Mesendoderm (in vitro differentiated cells): ENCODE data around the gene SDHD.

Source experiments
- DNase-seq: peaks from one replicate; pipeline ENCODE4 v3.0.0; 2013
- H2AK5ac ChIP-seq: 2 replicates; pipeline ENCODE4 v1.6.1; 2013; ENCODE audit warnings: low read length, inconsistent platforms
- H2BK120ac ChIP-seq: 2 replicates; pipeline ENCODE4 v1.6.1; 2013; ENCODE audit warnings: low read depth, mild to moderate bottlenecking, low read length, moderate library complexity, mixed read lengths
- H2BK15ac ChIP-seq: replicated peaks from 2 replicates; pipeline ENCODE4 v1.6.1; 2013; ENCODE audit warnings: low read depth, mild to moderate bottlenecking, moderate library complexity
- H2BK5ac ChIP-seq: 2 replicates; pipeline ENCODE4 v1.6.1; 2013; ENCODE audit warnings: low read length, inconsistent platforms
- H3K18ac ChIP-seq: 2 replicates; pipeline ENCODE4 v1.6.1; 2013; ENCODE audit warnings: mild to moderate bottlenecking, low read length, mixed read lengths
- H3K23ac ChIP-seq: one replicate; pipeline ENCODE4 v1.6.1; 2013; ENCODE audit warnings: low read length
- H3K27ac ChIP-seq: 2 replicates; pipeline ENCODE4 v1.5.1; 2013; ENCODE audit warnings: low read depth, mild to moderate bottlenecking, inconsistent platforms, low read length, moderate library complexity
- H3K27me3 ChIP-seq: 2 replicates; pipeline ENCODE4 v1.6.1; 2013; ENCODE audit warnings: low read length, control low read depth, mild to moderate bottlenecking, inconsistent platforms; ENCODE audit not compliant: insufficient read depth, poor library complexity
- H3K36me3 ChIP-seq: 2 replicates; pipeline ENCODE4 v1.6.1; 2013; ENCODE audit warnings: low read length, inconsistent platforms; ENCODE audit not compliant: control insufficient read depth, insufficient read depth
- H3K4ac ChIP-seq: one replicate; pipeline ENCODE4 v1.6.1; 2013; ENCODE audit warnings: low read depth, mild to moderate bottlenecking, low read length, moderate library complexity
- H3K4me1 ChIP-seq: 2 replicates; pipeline ENCODE4 v1.6.1; 2013; ENCODE audit warnings: low read depth, low read length, inconsistent platforms; ENCODE audit not compliant: control insufficient read depth
- H3K4me2 ChIP-seq: 2 replicates; pipeline ENCODE4 v1.6.1; 2013; ENCODE audit warnings: low read length
- H3K4me3 ChIP-seq: 2 replicates; pipeline ENCODE4 v1.5.1; 2013; ENCODE audit warnings: mild to moderate bottlenecking, low read length
- H3K56ac ChIP-seq: one replicate; pipeline ENCODE4 v1.6.1; 2013; ENCODE audit warnings: low read length
- H3K79me1 ChIP-seq: 2 replicates; pipeline ENCODE4 v1.6.1; 2013; ENCODE audit warnings: low read length, inconsistent platforms
- H3K79me2 ChIP-seq: 2 replicates; pipeline ENCODE4 v1.6.1; 2013; ENCODE audit warnings: mild to moderate bottlenecking, low read length; ENCODE audit not compliant: control insufficient read depth, insufficient read depth
- H3K9ac ChIP-seq: 2 replicates; pipeline ENCODE4 v1.6.1; 2013; ENCODE audit warnings: low read length, inconsistent platforms
- H4K5ac ChIP-seq: one replicate; pipeline ENCODE4 v1.6.1; 2013; ENCODE audit warnings: low read length
- H4K8ac ChIP-seq: one replicate; pipeline ENCODE4 v1.6.1; 2013; ENCODE audit warnings: low read depth, mild to moderate bottlenecking, control low read depth, low read length, moderate library complexity
- WGBS: extraction: QIAGEN DNeasy Blood & Tissue Kit; methylation state at CpG from one replicate; pipeline ENCODE4 v1.1.7; 2013; ENCODE audit warnings: low lambda C conversion rate, missing lambda C conversion rate; ENCODE audit not compliant: insufficient coverage; ENCODE audit errors: extremely low coverage; 5-methylcytosine and 5-hydroxymethylcytosine counted together

SDHD gene

GRCh38 chr11:112106070-112106469, 19.4 kb downstream of the SDHD start:
- no peak overlapping the region for H2BK15ac ChIP-seq
- H3K18ac ChIP-seq: no peak overlapping the region
- no peak overlapping the region for H3K9ac ChIP-seq
- no CpG with 5 or more reads among the region's 8 CpGs for WGBS
- no peak overlapping the region for H2BK120ac ChIP-seq
- no peaks in the 10 kb centered on the region for H3K79me2 ChIP-seq
- H4K5ac ChIP-seq: no peak overlapping the region
- no peak overlapping the region for H4K8ac ChIP-seq
- H3K4me2 ChIP-seq: no peak overlapping the region
- H3K27me3 ChIP-seq: no peaks in the 10 kb centered on the region
- no peak overlapping the region for H3K4ac ChIP-seq
- no peak overlapping the region for H3K56ac ChIP-seq
- no peaks in the 10 kb centered on the region for H3K36me3 ChIP-seq
- H3K4me3 ChIP-seq: no peak overlapping the region
- no peak overlapping the region for H2BK5ac ChIP-seq
- DNase-seq: no peak
- H3K4me1 ChIP-seq: no peaks in the 10 kb centered on the region
- H3K27ac ChIP-seq: no peak overlapping the region
- H3K79me1 ChIP-seq: no peaks in the 10 kb centered on the region
- no peak overlapping the region for H3K23ac ChIP-seq
- no peak overlapping the region for H2AK5ac ChIP-seq

GRCh38 chr11:112113539-112114457, 27.1 kb downstream of the SDHD start:
- H3K18ac ChIP-seq: no peak overlapping the region
- no peak overlapping the region for H3K23ac ChIP-seq
- no peaks in the 10 kb centered on the region for H3K4me1 ChIP-seq
- H3K4ac ChIP-seq: no peak overlapping the region
- H3K4me3 ChIP-seq: no peak overlapping the region
- no peak overlapping the region for H3K56ac ChIP-seq
- H3K79me2 ChIP-seq: no peaks in the 10 kb centered on the region
- peak; percentile 76 for DNase-seq
- H2AK5ac ChIP-seq: no peak overlapping the region
- no peak overlapping the region for H2BK15ac ChIP-seq
- no peak overlapping the region for H3K4me2 ChIP-seq
- H2BK5ac ChIP-seq: no peak overlapping the region
- no peak overlapping the region for H3K27ac ChIP-seq
- H4K5ac ChIP-seq: no peak overlapping the region
- no peaks in the 10 kb centered on the region for H3K79me1 ChIP-seq
- H4K8ac ChIP-seq: no peak overlapping the region
- no peaks in the 10 kb centered on the region for H3K36me3 ChIP-seq
- H3K9ac ChIP-seq: no peak overlapping the region
- WGBS: no CpG with 5 or more reads among the region's 6 CpGs
- H3K27me3 ChIP-seq: no peaks in the 10 kb centered on the region
- H2BK120ac ChIP-seq: no peak overlapping the region

- Histone ChIP-seq H3K79me2 (no peaks in the 10 kb centered on the region), H3K36me3 (no peaks in the 10 kb centered on the region), H3K56ac (no peak overlapping the region), H3K4ac (no peak overlapping the region), H3K4me2 (no peak overlapping the region), H2AK5ac (no peak overlapping the region), H3K9ac (no peak overlapping the region), H2BK120ac (no peak overlapping the region), H3K27ac (no peak overlapping the region), H4K8ac (no peak overlapping the region), H3K4me3 (no peak overlapping the region), H2BK15ac (no peak overlapping the region), H3K4me1 (no peaks in the 10 kb centered on the region), H3K27me3 (no peaks in the 10 kb centered on the region), H2BK5ac (no peak overlapping the region), H3K23ac (no peak overlapping the region), H3K18ac (no peak overlapping the region), H3K79me1 (no peaks in the 10 kb centered on the region), H4K5ac (no peak overlapping the region)
- DNase-seq: no peak
- no CpG with 5 or more reads among the region's 2 CpGs for WGBS
These were observed 27.8 kb downstream of the SDHD start for GRCh38 chr11:112114460-112114859.

GRCh38 chr11:112115386-112115785, 28.7 kb downstream of the SDHD start:
- H3K18ac ChIP-seq: no peak overlapping the region
- whole genome bisulfite sequencing: no CpG with 5 or more reads among the region's 5 CpGs
- no peak overlapping the region for H3K27ac ChIP-seq
- no peak overlapping the region for H3K4me3 ChIP-seq
- no peak overlapping the region for H3K9ac ChIP-seq
- no peak overlapping the region for H2BK120ac ChIP-seq
- no peak overlapping the region for H2BK15ac ChIP-seq
- H3K79me1 ChIP-seq: no peaks in the 10 kb centered on the region
- no peaks in the 10 kb centered on the region for H3K79me2 ChIP-seq
- DNase-seq: no peak
- no peak overlapping the region for H3K56ac ChIP-seq
- no peak overlapping the region for H4K8ac ChIP-seq
- H3K36me3 ChIP-seq: no peaks in the 10 kb centered on the region
- no peak overlapping the region for H4K5ac ChIP-seq
- no peak overlapping the region for H2BK5ac ChIP-seq
- no peak overlapping the region for H3K4me2 ChIP-seq
- H2AK5ac ChIP-seq: no peak overlapping the region
- H3K4ac ChIP-seq: no peak overlapping the region
- no peaks in the 10 kb centered on the region for H3K4me1 ChIP-seq
- no peak overlapping the region for H3K23ac ChIP-seq
- no peaks in the 10 kb centered on the region for H3K27me3 ChIP-seq

- Histone ChIP-seq H3K4me3 (no peak overlapping the region), H3K27ac (no peak overlapping the region), H3K36me3 (no peaks in the 10 kb centered on the region), H3K18ac (no peak overlapping the region), H3K79me1 (no peaks in the 10 kb centered on the region), H3K23ac (no peak overlapping the region), H3K79me2 (no peaks in the 10 kb centered on the region), H2BK5ac (no peak overlapping the region), H3K4ac (no peak overlapping the region), H2BK120ac (no peak overlapping the region), H3K9ac (no peak overlapping the region), H2BK15ac (no peak overlapping the region), H4K8ac (no peak overlapping the region), H3K27me3 (no peaks in the 10 kb centered on the region), H3K4me1 (no peaks in the 10 kb centered on the region), H3K56ac (no peak overlapping the region), H2AK5ac (no peak overlapping the region), H4K5ac (no peak overlapping the region), H3K4me2 (no peak overlapping the region)
- WGBS: no CpG with 5 or more reads among the region's 2 CpGs
- no peak for DNase-seq
These were observed 31.5 kb downstream of the SDHD start for GRCh38 chr11:112118176-112118575.
